PC-3 (cell line): ENCODE measurements around the gene RAD23A.

ENCODE experiments used
- CTCF ChIP-seq: fragments of 300-600 bp; sonication (generic); conservative IDR thresholded peaks from 2 replicates; pipeline ENCODE4 v1.5.1; 2017; ENCODE audit warnings: antibody characterized with exemption, low read depth, mild to moderate bottlenecking, low read length
- EZH2 ChIP-seq: fragments of 300-600 bp; sonication (generic); IDR thresholded peaks from one replicate; pipeline ENCODE4 v1.6.1; 2017; ENCODE audit warnings: antibody characterized with exemption, mild to moderate bottlenecking, low read length; ENCODE audit not compliant: unreplicated experiment

- no peak for TF ChIP-seq CTCF
- no peak for TF ChIP-seq EZH2
Observed at GRCh38 chr19:12896460-12896859, 49.2 kb upstream of the RAD23A start.
